Myocyte (in vitro differentiated cells): ENCODE results near the gene ZNF805. TPM values are rescaled to one million over a fixed set of nuclear protein-coding genes. Genes with fewer than 3 reads are reported as not detected.

ENCODE experiments used
- total RNA-seq: library from RNA; depleted of rRNA; stranded (reverse); fragments of >200 nt; gene quantifications from 2 replicates; pipeline ENCODE4 v1.2.3, GENCODE V29; 2014

Gene ZNF805
- total RNA-seq, 1 donor from 2014 or later: 16.9 TPM

Other genes with a start within 250 kb of the ZNF805 start
- gene USP29, start 120.6 kb upstream of the ZNF805 start, total RNA-seq: 0.05 TPM in 1 of 2 replicates, not detected in the other
- gene ZIM3, start 95.4 kb upstream of the ZNF805 start, total RNA-seq: not detected in 2 replicates
- not detected in 2 replicates for gene DUXA, start 73.1 kb upstream of the ZNF805 start, total RNA-seq
- 24.1 and 29.2 TPM in 2 replicates for gene ZNF264, start 49.1 kb upstream of the ZNF805 start, total RNA-seq
- gene AURKC, start 9.6 kb upstream of the ZNF805 start, total RNA-seq: not detected in 2 replicates
- gene ZNF460, start 39.9 kb downstream of the ZNF805 start, total RNA-seq: 59.7 and 69.2 TPM in 2 replicates
- 8.6 and 12.5 TPM in 2 replicates for gene ZNF543, start 79.8 kb downstream of the ZNF805 start, total RNA-seq
- 9.0 and 9.9 TPM in 2 replicates for gene ZNF304, start 110.6 kb downstream of the ZNF805 start, total RNA-seq
- 20.3 and 33.2 TPM in 2 replicates for gene TRAPPC2B, start 122.9 kb downstream of the ZNF805 start, total RNA-seq
- gene ZNF547, start 122.9 kb downstream of the ZNF805 start, total RNA-seq: 3.0 and 4.1 TPM in 2 replicates
- 15.8 and 17.3 TPM in 2 replicates for gene ZNF548, start 149.2 kb downstream of the ZNF805 start, total RNA-seq
- gene ZNF17, start 170.5 kb downstream of the ZNF805 start, total RNA-seq: 5.2 and 9.8 TPM in 2 replicates
- gene ZNF749, start 194.7 kb downstream of the ZNF805 start, total RNA-seq: 3.4 and 5.4 TPM in 2 replicates
- gene VN1R1, start 216.5 kb downstream of the ZNF805 start, total RNA-seq: 0.36 and 1.0 TPM in 2 replicates
- gene ZNF772, start 236.9 kb downstream of the ZNF805 start, total RNA-seq: 22.8 and 33.6 TPM in 2 replicates
- gene ZNF419, start 247.1 kb downstream of the ZNF805 start, total RNA-seq: 12.3 and 14.0 TPM in 2 replicates